ENCODE data around the gene KCNJ16.

- no peak for TF ChIP-seq CTCF (IDR thresholded peaks at IDR 0.05)
- TF ChIP-seq POLR2AphosphoS5 (IDR thresholded peaks at IDR 0.05), result no peak
- TF ChIP-seq POLR2A (IDR thresholded peaks at IDR 0.05), result no peak
Measured at GRCh38 chr17:70121126-70121525, 46.1 kb downstream of the KCNJ16 start.

Measured in breast epithelium (tissue), 3 donors.